Loucy (cell line): ENCODE results near the gene KRTAP4-9.

Experiments used
- H2AFZ ChIP-seq: fragments of 200-600 bp; sonication (generic); 2 replicates; pipeline ENCODE4 v1.6.0; 2016; ENCODE audit warnings: antibody characterized with exemption, mild to moderate bottlenecking, low read length, moderate library complexity
- H3F3A ChIP-seq: fragments of 200-600 bp; 2 replicates; pipeline ENCODE4 v1.6.0; 2016; ENCODE audit warnings: antibody characterized with exemption, low read depth, mild to moderate bottlenecking
- H3K27me3 ChIP-seq: fragments of 200-600 bp; sonication (generic); 2 replicates; pipeline ENCODE4 v1.6.1; 2014; ENCODE audit warnings: low read length, mild to moderate bottlenecking; ENCODE audit not compliant: insufficient read depth, poor library complexity, severe bottlenecking
- H3K36me3 ChIP-seq: fragments of 200-600 bp; sonication (generic); 2 replicates; pipeline ENCODE4 v1.6.1; 2016; ENCODE audit warnings: low read length; ENCODE audit not compliant: insufficient read depth
- H3K4me1 ChIP-seq: fragments of 200-600 bp; sonication (generic); 2 replicates; pipeline ENCODE4 v1.5.1; 2014; ENCODE audit warnings: low read length, mild to moderate bottlenecking; ENCODE audit not compliant: insufficient read depth, poor library complexity, severe bottlenecking
- H3K4me2 ChIP-seq: fragments of 200-600 bp; sonication (generic); 2 replicates; pipeline ENCODE4 v1.6.0; 2014; ENCODE audit warnings: antibody characterized with exemption, low read length, low read depth, mild to moderate bottlenecking; ENCODE audit not compliant: poor library complexity, severe bottlenecking
- H3K4me3 ChIP-seq: fragments of 200-600 bp; sonication (generic); 2 replicates; pipeline ENCODE4 v1.5.1; 2014; ENCODE audit warnings: low read length, mild to moderate bottlenecking, mixed read lengths; ENCODE audit not compliant: poor library complexity, severe bottlenecking
- H3K79me2 ChIP-seq: fragments of 200-600 bp; sonication (generic); 2 replicates; pipeline ENCODE4 v1.6.1; 2014; ENCODE audit warnings: low read length; ENCODE audit not compliant: insufficient read depth
- H3K9ac ChIP-seq: fragments of 200-600 bp; sonication (generic); 2 replicates; pipeline ENCODE4 v1.6.0; 2014; ENCODE audit warnings: mild to moderate bottlenecking, low read depth, low read length, moderate library complexity; ENCODE audit not compliant: poor library complexity, severe bottlenecking
- H3K9me2 ChIP-seq: fragments of 200-600 bp; sonication (generic); replicated peaks from 2 replicates; pipeline ENCODE4 v1.6.1; 2016; ENCODE audit warnings: low read depth, low read length, mixed read lengths
- H3K9me3 ChIP-seq: fragments of 200-600 bp; sonication (generic); 2 replicates; pipeline ENCODE4 v1.6.1; 2014; ENCODE audit warnings: mild to moderate bottlenecking, antibody characterized with exemption, low read length, low read depth; ENCODE audit not compliant: insufficient read depth
- H4K20me1 ChIP-seq: fragments of 200-600 bp; sonication (generic); 2 replicates; pipeline ENCODE4 v1.6.0; 2014; ENCODE audit warnings: antibody characterized with exemption, low read length, mild to moderate bottlenecking; ENCODE audit not compliant: insufficient read depth, poor library complexity, severe bottlenecking
- CTCF ChIP-seq: fragments of 200-600 bp; sonication (generic); conservative IDR thresholded peaks from 2 replicates; pipeline ENCODE4 v1.5.1; 2014; ENCODE audit warnings: mild to moderate bottlenecking, antibody characterized with exemption, low read length
- EZH2phosphoT487 ChIP-seq: fragments of 200-600 bp; IDR thresholded peaks from 2 replicates; pipeline ENCODE4 v1.6.1; 2018; ENCODE audit warnings: antibody characterized with exemption, mild to moderate bottlenecking, moderate library complexity, borderline replicate concordance

The KRTAP4-9 gene

GRCh38 chr17:41141361-41141760, 36.2 kb downstream of the KRTAP4-9 start:
- no peaks in the 10 kb centered on the region for H3K27me3 ChIP-seq
- TF ChIP-seq CTCF = no peak
- no peak for TF ChIP-seq EZH2phosphoT487
- H3K9ac ChIP-seq = no peak overlapping the region
- H3K36me3 ChIP-seq = no peaks in the 10 kb centered on the region
- H3F3A ChIP-seq = no peaks in the 10 kb centered on the region
- peaks cover 9% of the 10 kb centered on the region; the same call in 1 of the 2 replicates for H3K9me3 ChIP-seq
- H3K4me1 ChIP-seq = no peaks in the 10 kb centered on the region
- no peak overlapping the region for H2AFZ ChIP-seq
- no peak overlapping the region for H3K4me2 ChIP-seq
- H3K9me2 ChIP-seq = no peaks in the 10 kb centered on the region
- H3K4me3 ChIP-seq = no peak overlapping the region
- H3K79me2 ChIP-seq = no peaks in the 10 kb centered on the region
- H4K20me1 ChIP-seq = no peaks in the 10 kb centered on the region

- Histone ChIP-seq H3K79me2 (no peaks in the 10 kb centered on the region), H3K36me3 (no peaks in the 10 kb centered on the region), H4K20me1 (no peaks in the 10 kb centered on the region), H3K9me3 (peaks cover 9% of the 10 kb centered on the region; the same call in 1 of the 2 replicates), H3K4me1 (peaks cover 4% of the 10 kb centered on the region), H3K9ac (no peak overlapping the region), H3K4me2 (no peak overlapping the region), H3F3A (no peaks in the 10 kb centered on the region), H3K27me3 (no peaks in the 10 kb centered on the region), H3K4me3 (no peak overlapping the region), H2AFZ (no peak overlapping the region), H3K9me2 (no peaks in the 10 kb centered on the region)
- TF ChIP-seq CTCF (no peak), EZH2phosphoT487 (no peak)
These were observed 39.7 kb downstream of the KRTAP4-9 start for GRCh38 chr17:41144846-41145245.

- H3K9ac ChIP-seq = no peak overlapping the region
- H3F3A ChIP-seq = no peaks in the 10 kb centered on the region
- H3K9me3 ChIP-seq = peaks cover 8% of the 10 kb centered on the region; the same call in 1 of the 2 replicates
- peaks cover 4% of the 10 kb centered on the region for H3K4me1 ChIP-seq
- H3K4me3 ChIP-seq = no peak overlapping the region
- H3K79me2 ChIP-seq = no peaks in the 10 kb centered on the region
- TF ChIP-seq EZH2phosphoT487 = no peak
- no peak for TF ChIP-seq CTCF
- H3K9me2 ChIP-seq = no peaks in the 10 kb centered on the region
- no peaks in the 10 kb centered on the region for H4K20me1 ChIP-seq
- no peaks in the 10 kb centered on the region for H3K27me3 ChIP-seq
- no peak overlapping the region for H3K4me2 ChIP-seq
- no peaks in the 10 kb centered on the region for H3K36me3 ChIP-seq
- H2AFZ ChIP-seq = no peak overlapping the region
These were observed 40.1 kb downstream of the KRTAP4-9 start for GRCh38 chr17:41145261-41145660.
